Breast epithelium (tissue), 3 donors: ENCODE measurements around the gene TOB2.

ENCODE experiments used
- POLR2A ChIP-seq: fragments of 450-650 bp; IDR thresholded peaks from one replicate; pipeline ENCODE4 v1.6.1; 2016; ENCODE audit warnings: antibody characterized with exemption, mild to moderate bottlenecking, moderate library complexity
- TF ChIP-seq, protein P1 (sequence below), 3 donors: fragments of 450-650 bp; IDR thresholded peaks; one replicate each; pipeline ENCODE4 v1.5.1; 2016 to 2017; ENCODE audit warnings: antibody characterized with exemption in 3 of 3, mild to moderate bottlenecking in 3 of 3, moderate library complexity in 3 of 3

- peak; percentile 54 for TF ChIP-seq POLR2A
- TF ChIP-seq, protein P1, sequence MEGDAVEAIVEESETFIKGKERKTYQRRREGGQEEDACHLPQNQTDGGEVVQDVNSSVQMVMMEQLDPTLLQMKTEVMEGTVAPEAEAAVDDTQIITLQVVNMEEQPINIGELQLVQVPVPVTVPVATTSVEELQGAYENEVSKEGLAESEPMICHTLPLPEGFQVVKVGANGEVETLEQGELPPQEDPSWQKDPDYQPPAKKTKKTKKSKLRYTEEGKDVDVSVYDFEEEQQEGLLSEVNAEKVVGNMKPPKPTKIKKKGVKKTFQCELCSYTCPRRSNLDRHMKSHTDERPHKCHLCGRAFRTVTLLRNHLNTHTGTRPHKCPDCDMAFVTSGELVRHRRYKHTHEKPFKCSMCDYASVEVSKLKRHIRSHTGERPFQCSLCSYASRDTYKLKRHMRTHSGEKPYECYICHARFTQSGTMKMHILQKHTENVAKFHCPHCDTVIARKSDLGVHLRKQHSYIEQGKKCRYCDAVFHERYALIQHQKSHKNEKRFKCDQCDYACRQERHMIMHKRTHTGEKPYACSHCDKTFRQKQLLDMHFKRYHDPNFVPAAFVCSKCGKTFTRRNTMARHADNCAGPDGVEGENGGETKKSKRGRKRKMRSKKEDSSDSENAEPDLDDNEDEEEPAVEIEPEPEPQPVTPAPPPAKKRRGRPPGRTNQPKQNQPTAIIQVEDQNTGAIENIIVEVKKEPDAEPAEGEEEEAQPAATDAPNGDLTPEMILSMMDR (IDR thresholded peaks at IDR 0.05), result peak in 1 of 3 donors; percentile 13
Observed at GRCh38 chr22:41468381-41469217, 22.0 kb upstream of the TOB2 start, which contains the start of the genes ACO2 and PHF5A.
